Epithelial cell of proximal tubule (primary cell): ENCODE results near the gene SNAPC4. TPM values are rescaled to one million over a fixed set of nuclear protein-coding genes. Genes with fewer than 3 reads are reported as not detected.
"Not testable (repeated sequence)": the region's sequence is repeated elsewhere in the genome, so short reads cannot be mapped to it uniquely, and the experiment has no call there.

Experiments used
- DNase-seq: peaks from one replicate; pipeline ENCODE4 v3.0.0-alpha.2; 2011; ENCODE audit warnings: low read depth
- H3K4me3 ChIP-seq: 2 replicates; pipeline ENCODE4 v1.5.1; 2011; ENCODE audit warnings: low read depth, mild to moderate bottlenecking, low read length
- total RNA-seq: library from RNA; depleted of rRNA; stranded (reverse); fragments of >200 nt; gene quantifications from 2 replicates; pipeline ENCODE4 v1.2.3, GENCODE V29; 2015
- TF ChIP-seq, protein P1 (sequence below): conservative IDR thresholded peaks from 2 replicates; pipeline ENCODE4 v1.5.1; 2012; ENCODE audit warnings: low read depth, mild to moderate bottlenecking, low read length

The SNAPC4 gene
- total RNA-seq, 1 donor from 2014 or later: 22.4 TPM

DNA sequence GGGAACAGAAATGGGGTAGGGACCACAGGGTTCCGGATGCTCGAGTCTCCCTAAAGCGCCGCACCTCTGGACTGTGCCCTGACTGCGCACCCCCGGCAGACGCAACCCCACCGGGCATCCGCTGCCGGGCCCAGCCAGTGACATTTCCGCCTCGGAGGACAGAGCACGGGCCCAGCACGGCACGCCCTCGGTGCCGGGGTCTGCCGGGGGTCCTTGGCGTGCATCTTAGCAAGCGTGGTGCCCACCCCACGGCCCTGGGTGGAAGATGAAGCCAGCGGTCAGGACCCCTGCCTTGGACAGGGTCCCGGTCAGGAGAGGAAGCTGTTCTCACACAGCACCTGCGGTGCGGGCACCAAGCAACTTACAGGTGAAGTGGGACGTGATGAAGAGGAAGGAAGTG is 32.6 kb upstream of the SNAPC4 start:
- no peak for DNase-seq
- H3K4me3 ChIP-seq: no peak overlapping the region
- TF ChIP-seq, protein P1, sequence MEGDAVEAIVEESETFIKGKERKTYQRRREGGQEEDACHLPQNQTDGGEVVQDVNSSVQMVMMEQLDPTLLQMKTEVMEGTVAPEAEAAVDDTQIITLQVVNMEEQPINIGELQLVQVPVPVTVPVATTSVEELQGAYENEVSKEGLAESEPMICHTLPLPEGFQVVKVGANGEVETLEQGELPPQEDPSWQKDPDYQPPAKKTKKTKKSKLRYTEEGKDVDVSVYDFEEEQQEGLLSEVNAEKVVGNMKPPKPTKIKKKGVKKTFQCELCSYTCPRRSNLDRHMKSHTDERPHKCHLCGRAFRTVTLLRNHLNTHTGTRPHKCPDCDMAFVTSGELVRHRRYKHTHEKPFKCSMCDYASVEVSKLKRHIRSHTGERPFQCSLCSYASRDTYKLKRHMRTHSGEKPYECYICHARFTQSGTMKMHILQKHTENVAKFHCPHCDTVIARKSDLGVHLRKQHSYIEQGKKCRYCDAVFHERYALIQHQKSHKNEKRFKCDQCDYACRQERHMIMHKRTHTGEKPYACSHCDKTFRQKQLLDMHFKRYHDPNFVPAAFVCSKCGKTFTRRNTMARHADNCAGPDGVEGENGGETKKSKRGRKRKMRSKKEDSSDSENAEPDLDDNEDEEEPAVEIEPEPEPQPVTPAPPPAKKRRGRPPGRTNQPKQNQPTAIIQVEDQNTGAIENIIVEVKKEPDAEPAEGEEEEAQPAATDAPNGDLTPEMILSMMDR: no peak

DNA sequence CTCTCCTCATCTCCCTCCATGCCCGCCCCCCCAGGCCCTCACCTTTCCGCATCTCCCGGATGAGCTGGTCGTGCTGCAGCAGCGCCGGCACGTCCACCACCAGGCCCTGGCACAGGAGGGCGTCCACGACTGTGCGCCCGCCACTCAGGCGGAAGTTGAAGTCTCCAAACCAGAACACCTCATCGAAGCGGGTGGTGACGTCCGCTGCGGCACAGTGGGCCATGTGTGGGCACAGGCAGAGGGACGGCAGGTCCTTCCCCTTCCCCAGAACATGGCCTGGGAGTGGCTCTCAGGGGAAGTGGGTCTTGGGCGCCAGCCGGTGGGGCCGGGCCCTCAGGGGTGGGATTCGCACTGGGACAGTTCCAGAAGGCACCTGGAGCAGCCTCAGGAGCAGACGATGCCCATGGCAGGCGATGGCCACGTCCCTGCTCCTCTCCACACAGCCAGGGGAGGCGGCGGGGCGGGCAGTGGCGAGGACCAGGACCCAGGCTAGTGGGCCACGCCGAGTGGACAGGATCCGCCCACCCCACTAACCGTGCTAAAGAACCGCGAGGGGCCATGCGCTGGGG is 31.9 kb upstream of the SNAPC4 start:
- no peak overlapping the region for H3K4me3 ChIP-seq
- no peak for DNase-seq
- TF ChIP-seq, protein P1: no peak

GRCh38 chr9:136430588-136431234 is 30.7 kb upstream of the SNAPC4 start:
- TF ChIP-seq, protein P1: no peak
- DNase-seq: no peak
- H3K4me3 ChIP-seq: no peak overlapping the region

DNA sequence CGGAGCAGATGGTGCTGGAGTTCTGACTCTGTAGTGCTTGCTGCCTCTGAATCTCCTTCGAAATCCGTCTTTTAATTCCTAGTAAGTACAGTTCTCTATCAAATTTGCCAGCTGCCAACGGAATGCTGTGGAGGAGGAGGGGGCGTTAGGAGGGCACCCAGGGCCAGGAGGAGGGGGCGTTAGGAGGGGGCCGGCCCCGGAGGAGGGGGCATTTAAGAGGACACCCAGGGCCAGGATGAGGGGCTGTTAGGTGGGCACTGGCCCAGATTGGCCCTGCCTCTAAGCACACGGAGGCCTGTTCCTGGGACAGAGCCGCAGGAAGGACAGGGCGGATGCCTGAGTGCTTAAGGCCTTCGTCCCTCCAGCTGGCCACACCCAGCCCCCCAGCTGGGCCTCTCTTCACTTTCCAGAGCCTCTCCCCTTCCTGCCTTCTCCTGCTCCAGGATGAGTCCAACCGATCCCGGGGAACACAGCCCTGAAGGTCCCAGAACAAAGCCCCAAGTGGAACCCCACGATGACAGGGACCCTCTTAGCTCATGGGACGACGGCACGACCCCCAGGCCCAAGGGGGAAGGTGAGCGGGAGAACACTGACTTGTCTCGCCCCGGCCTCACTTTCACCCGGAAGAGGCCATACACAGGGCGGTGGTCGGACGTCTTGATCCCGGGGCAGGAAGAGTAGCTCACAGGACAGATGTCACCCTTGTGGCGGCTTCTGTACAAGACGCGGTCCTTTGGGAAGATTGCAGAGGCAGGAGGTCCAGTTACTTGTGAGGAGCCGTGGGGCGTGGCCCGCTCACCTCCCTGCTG is 29.9 kb upstream of the SNAPC4 start:
- DNase-seq: no peak
- H3K4me3 ChIP-seq: no peak overlapping the region
- TF ChIP-seq, protein P1: no peak

GRCh38 chr9:136429075-136429628 is 29.2 kb upstream of the SNAPC4 start:
- no peak for DNase-seq
- H3K4me3 ChIP-seq: no peak overlapping the region
- TF ChIP-seq, protein P1: no peak

GRCh38 chr9:136426787-136427186 is 26.8 kb upstream of the SNAPC4 start:
- DNase-seq: no peak
- H3K4me3 ChIP-seq: no peak overlapping the region
- TF ChIP-seq, protein P1: no peak

- H3K4me3 ChIP-seq, DNase-seq: not testable (repeated sequence)
Measured at GRCh38 chr9:136425367-136425766, 25.4 kb upstream of the SNAPC4 start.
